Thyroid gland (tissue), 4 donors: Measurements from ENCODE around the gene DEFB132.

ENCODE experiments used
- CTCF ChIP-seq, 6 experiments: fragments of 200-600 bp in 3 of 6; fragments of 450-650 bp in 3 of 6; sonication (generic) in 3 of 6; IDR thresholded peaks; one replicate each; pipeline ENCODE4 v1.5.1; 2016 to 2019; ENCODE audit warnings: antibody characterized with exemption in 6 of 6, mild to moderate bottlenecking in 2 of 6, inconsistent platforms in 1 of 6, moderate library complexity in 1 of 6
- POLR2A ChIP-seq, 2 donors: fragments of 450-650 bp; IDR thresholded peaks; one replicate each; pipeline ENCODE4 v1.6.1; 2017; ENCODE audit warnings: antibody characterized with exemption in 2 of 2, mild to moderate bottlenecking in 2 of 2, moderate library complexity in 1 of 2

GRCh38 chr20:278607-279571 lies 21.4 kb downstream of the DEFB132 start:
- TF ChIP-seq CTCF (IDR thresholded peaks at IDR 0.05) = peak in 2 of 6 experiments; percentile 13 to 24
- no peak for TF ChIP-seq POLR2A (IDR thresholded peaks at IDR 0.05)
